ENCODE measurements around the gene ACYP1.
"Not testable (repeated sequence)": the region's sequence is repeated elsewhere in the genome, so short reads cannot be mapped to it uniquely, and the experiment has no call there.

Gene ACYP1

DNA sequence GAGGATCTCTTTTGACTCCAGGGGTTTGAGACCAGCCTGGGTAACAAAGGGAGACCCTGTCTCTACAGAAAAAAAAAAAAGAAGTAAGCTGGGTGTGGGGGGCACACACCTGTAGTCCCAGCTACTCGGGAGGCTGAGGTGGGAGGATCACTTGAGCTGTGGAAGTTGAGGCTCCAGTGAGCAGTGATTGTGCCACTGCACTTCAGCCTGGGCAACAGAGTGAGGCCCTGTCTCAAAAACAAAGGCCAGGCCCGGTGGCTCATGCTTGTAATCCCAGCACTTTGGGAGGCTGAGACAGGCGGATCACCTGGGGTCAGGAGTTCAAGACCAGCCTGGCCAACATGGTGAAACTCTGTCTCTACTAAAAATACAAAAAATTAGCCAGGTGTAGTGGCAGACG is 3.9 kb upstream of the ACYP1 start:
- DNase-seq: not testable (repeated sequence)

DNA sequence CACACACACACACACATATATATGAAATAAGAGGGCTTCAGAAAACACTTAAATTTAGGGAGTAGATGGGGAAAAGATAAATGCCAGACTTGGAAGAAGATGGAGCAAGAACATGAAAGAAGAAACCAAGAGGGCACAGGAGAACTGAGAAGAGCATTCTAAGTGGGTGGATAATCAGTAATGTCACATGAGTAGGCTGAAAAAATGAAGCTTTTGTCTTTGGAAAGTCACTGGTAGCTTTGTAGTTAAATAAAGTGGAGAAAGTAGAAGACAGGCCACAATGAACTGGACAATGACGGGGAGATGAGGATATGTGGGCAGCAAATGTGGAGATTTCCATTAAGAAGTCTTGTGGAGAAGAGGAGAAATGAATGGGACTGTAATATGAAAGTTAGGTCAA is 3.4 kb upstream of the ACYP1 start:
- DNase-seq: no peak

GRCh38 chr14:75066691-75067090 is 2.9 kb upstream of the ACYP1 start:
- DNase-seq: no peak

- no peak for DNase-seq
These were observed 362 bp upstream of the ACYP1 start for GRCh38 chr14:75064205-75064567.

DNA sequence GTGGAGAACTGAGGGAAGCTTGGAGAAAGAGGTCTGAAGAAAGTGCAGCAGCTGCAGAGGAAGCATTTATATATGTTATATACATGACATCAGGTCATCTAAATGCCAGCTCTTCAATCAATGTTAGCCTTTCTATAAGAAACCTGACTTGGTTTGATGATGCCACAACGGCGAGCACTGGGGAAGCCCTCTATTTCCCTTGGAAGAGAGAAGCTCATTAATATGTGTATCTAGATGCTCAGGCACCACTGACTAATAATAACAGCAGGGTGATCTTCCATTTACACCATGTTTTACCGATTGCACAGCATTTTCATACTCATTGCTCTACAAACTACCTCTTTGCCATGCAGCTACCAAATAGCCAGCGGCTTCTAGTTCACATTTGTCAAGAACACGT is 811 bp downstream of the ACYP1 start:
- no peak for DNase-seq

GRCh38 chr14:75060420-75060819 is 3.4 kb downstream of the ACYP1 start:
- DNase-seq: no peak

GRCh38 chr14:75059642-75060041 is 4.2 kb downstream of the ACYP1 start:
- DNase-seq: no peak

- DNase-seq: no peak
These were observed 9.4 kb downstream of the ACYP1 start for GRCh38 chr14:75054421-75054820.

- no peak for DNase-seq
These were observed 10.2 kb downstream of the ACYP1 start for GRCh38 chr14:75053396-75054291.

DNA sequence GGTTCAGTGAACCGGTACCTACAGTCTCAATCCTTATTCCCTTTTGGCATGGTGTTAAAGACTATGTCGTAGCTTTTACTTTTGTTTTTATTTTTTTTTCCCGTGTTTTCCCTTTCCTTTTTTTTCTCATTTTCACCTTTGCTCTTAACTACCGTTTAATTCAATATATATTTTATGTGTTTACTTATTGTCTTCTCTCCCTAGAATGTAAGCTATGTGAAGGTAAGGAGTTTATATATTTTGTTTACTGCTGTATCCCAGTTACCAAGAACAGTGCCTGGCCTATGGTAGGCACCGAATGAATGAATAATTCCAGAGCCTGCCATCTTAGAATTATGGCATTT is 12.3 kb downstream of the ACYP1 start:
- DNase-seq: no peak

GRCh38 chr14:75050852-75051555 is 12.8 kb downstream of the ACYP1 start, which contains the start of gene MLH3:
Gene MLH3 (minus strand): TSS chr14:75051467. CDS start chr14:75049655, 1,812 bp downstream.
- DNase-seq: peak; percentile 47 to 54

GRCh38 chr14:75049731-75050201 is 14.1 kb downstream of the ACYP1 start:
- DNase-seq: peak; percentile 38 to 45

DNA sequence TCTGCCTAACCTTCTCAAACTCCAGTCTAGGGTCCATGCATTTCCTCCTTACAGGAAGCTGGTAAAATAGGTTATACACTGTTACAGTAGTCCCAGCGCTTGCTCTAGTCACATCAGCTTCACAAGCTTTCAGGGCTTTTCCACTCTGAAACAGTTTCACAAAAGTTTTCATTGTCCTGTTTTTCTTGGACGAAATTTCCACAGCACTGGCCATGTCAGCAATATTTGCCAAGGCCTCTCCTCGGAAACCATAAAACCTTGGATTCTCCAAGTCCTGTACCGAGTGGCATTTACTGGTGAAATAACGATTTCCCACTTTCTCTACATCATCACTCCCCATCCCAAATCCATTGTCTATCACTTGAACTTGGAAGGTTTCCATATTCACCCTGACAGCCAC is 14.7 kb downstream of the ACYP1 start:
- DNase-seq: no peak

DNA sequence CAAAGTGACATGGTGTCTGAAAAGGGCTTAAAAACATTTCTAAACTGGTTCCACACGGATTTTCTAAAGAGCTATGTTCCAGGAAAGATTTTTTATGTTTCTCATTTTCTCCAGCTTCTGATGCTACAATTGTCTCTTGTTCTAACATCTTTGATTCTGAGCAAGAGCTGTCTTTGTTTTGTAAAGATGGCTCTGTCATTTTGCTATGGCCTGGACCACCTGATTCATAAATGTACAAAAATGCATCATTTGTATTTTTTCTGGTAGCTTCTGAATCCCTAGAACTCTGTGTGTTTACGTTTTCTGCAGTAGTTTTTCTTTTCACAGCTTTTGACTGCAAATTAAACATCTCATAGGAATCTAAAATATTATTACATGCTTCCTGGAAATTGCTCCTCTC is 15.7 kb downstream of the ACYP1 start:
- no peak for DNase-seq

DNA sequence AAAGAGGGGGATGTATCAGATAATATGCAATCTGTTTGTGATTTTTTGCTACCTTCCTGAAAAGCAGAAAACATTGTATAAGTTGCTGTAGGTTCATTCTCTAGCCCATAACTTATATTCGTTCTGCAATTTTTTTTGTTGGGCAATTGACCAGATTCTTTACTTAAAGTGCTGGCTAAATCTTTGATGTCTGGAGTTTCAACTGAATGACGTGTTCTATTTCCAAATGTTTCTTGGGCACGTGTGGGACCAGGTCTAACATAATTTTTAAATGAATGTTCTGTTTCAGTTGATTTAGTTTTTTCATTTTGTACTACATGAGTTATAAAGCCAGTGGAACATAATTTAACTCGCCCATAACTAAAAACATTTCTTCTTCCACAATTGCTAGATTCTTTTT is 16.3 kb downstream of the ACYP1 start:
- DNase-seq: no peak

DNA sequence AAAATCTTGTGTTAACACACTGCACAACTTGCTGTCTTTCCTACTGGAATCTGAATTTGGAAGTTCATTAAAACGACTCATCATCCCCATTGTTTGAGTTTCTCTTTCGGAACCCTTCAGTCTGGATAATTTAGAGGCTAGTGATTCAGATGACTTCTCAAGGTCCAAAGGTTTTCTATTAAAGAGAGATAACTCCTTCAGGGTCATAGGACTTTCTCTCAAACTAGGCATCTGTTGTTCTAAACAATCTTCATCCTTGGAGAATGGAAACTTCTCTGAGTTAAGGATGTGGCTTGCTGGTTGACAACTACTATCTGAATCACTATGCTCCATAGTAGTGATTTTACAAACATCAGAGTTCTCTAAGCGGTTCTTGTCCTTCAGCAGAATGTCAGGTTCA is 16.9 kb downstream of the ACYP1 start:
- no peak for DNase-seq

DNA sequence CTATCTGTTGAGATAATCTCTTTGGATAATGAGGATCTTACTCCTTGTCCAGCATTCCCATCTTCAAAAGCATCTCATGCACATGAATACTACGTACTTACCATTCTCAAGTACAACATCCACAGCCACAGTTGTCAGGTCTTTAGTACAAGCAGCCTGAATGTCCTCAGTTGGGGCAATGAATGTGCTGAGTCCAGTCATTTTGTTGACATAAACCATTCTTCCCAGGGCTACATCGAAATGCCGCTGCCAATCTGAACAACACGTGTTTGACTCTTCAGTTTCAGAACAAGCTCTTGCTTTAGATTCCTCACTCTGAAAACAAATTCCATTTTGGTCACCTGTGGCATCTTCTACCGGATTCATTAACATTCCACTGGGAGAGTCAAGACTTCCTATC is 17.5 kb downstream of the ACYP1 start:
- no peak for DNase-seq

DNA sequence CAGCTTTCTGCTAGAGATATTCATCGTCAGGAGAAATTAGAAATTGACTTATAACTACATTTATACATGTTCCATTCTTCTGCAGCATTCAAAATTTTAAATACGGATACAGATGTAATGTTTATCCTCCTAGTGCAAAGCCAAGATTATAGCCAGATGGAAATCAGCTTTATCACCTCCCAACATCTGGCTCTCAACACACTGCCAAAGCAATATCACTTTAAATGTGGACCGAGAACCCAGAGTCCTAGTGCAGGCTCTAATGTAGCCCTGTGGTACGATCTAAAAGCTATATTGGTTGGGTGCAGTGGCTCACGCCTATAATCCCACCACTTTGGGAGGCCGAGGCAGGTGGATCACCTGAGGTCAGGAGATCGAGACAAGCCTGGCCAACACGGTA is 19.1 kb downstream of the ACYP1 start:
- no peak for DNase-seq

DNA sequence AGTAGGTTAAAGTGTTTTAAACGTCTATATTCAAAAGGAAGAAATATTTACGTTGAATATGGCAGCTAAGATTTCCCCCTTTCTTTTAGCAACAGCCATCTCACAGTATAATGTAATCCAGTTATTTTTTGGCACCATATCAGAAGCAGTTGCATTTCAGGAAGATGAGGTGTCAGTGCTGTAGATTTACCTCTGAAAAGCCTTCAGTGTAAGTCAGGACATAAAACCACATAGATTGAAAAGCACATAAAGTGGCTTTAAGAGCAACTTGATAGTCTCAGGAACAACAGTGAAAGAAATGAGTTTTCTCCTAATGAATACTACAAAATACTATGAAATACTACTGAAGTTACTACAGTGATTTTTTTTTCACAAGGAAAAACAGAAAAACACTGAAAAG is 19.5 kb downstream of the ACYP1 start:
- no peak for DNase-seq

DNA sequence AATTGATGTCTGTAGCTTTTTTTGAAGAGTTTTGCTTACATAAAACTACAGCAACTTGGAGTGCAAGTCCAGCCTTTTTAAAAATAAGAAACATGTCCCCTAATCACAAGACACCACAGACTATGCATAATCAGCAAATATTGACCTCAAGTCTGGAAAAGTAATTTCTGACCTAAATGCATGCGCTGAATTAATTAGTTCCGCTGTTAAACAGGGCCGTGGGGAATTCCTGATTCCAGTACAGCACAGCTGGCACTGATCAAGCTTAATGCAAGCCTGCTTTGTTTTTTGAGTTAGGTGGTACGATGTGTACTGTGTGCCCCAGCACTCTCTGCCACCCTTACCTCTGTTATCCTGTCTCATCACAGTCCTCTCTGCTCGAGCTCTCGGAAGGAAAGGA is 21.8 kb downstream of the ACYP1 start:
- no peak for DNase-seq

GRCh38 chr14:75041613-75042012 is 22.2 kb downstream of the ACYP1 start:
- no peak for DNase-seq

DNA sequence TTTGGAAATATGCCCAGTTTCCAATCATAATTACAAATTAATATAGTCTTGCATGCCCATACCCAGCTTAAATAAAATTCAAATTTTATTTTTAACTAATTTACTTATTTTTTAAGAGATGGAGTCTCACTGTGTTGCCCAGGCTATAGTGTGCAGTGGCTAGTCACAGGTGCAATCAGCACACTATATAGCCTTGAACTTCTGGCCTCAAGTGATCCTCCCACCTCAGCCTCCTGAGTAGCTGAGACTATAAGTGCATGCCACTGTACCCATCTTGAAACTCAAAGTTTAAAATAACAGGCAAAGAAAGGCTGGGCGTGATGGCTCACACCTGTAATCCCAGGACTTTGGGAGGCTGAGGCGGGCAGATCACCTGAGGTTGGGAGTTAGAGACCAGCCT is 22.9 kb downstream of the ACYP1 start:
- no peak for DNase-seq

- DNase-seq: no peak
These were observed 23.3 kb downstream of the ACYP1 start for GRCh38 chr14:75040507-75040906.

DNA sequence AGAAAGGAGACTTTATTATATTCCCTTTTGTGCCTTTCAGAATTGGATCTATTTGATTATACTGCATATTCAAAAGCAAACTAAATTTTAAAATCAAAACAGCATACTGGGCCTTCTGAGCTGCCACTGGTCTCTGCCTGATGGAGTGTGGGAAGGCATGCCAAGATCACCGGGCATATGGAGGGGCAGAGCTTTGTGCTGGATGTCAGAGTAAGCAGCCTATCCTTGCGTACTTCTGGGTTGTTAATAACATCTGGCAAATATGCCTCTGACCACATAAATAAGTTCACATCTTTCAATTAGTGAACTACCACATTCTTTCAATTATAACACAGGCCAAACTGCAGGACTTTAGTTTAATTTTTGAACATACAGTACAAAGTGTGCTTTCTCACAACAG is 30.9 kb downstream of the ACYP1 start:
- DNase-seq: no peak

Data from AML-193 (cell line).